Adipocyte (in vitro differentiated cells): ENCODE data around the gene ELL3.
A peak's percentile ranks its signal among the peaks of the same experiment; 100 is the strongest.

Source experiments
- DNase-seq: peaks from one replicate; pipeline ENCODE4 v3.0.0-alpha.2; 2015; ENCODE audit warnings: low read depth
- H3K27me3 ChIP-seq: replicated peaks from 2 replicates; pipeline ENCODE4 v1.7.0; 2013; ENCODE audit warnings: mild to moderate bottlenecking, low read length, moderate library complexity; ENCODE audit not compliant: control insufficient read depth, insufficient read depth
- H3K36me3 ChIP-seq: 2 replicates; pipeline ENCODE4 v1.7.0; 2013; ENCODE audit warnings: low read length, mild to moderate bottlenecking, moderate library complexity; ENCODE audit not compliant: control insufficient read depth, insufficient read depth, severe bottlenecking
- H3K4me1 ChIP-seq: 2 replicates; pipeline ENCODE4 v1.7.0; 2013; ENCODE audit warnings: mild to moderate bottlenecking, low read length, moderate library complexity; ENCODE audit not compliant: control insufficient read depth, insufficient read depth
- H3K4me3 ChIP-seq: 2 replicates; pipeline ENCODE4 v1.7.0; 2013; ENCODE audit warnings: mild to moderate bottlenecking, low read length, moderate library complexity
- H3K9ac ChIP-seq: 2 replicates; pipeline ENCODE4 v1.7.0; 2013; ENCODE audit warnings: mild to moderate bottlenecking, low read length, moderate library complexity
- H3K9me3 ChIP-seq: 2 replicates; pipeline ENCODE4 v1.7.0; 2013; ENCODE audit warnings: mild to moderate bottlenecking, low read length, moderate library complexity; ENCODE audit not compliant: control insufficient read depth

Gene ELL3

DNA sequence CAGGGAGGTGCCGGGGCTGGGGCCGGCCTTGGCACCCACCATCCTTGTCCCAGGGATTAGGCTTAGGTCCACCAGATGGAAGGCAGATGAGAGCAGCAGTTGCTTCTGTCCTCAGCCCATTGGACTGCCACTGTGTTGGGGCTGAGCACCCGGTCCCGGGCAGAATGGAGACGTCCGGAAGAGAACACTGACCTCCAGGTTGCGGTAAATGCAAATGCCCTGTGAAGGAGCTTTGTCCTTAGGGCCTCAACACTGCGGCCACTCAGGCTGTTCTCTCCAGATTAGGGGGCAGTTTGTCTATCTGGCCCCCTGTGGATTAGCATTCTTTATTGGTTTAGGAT is 23.1 kb upstream of the ELL3 start, which contains the start of gene SERINC4:
Gene SERINC4, minus strand, starts transcription at position 276 of the 341 bp plus-strand sequence. Its CDS starts 234 bp downstream, at position 42.
- peaks cover 54% of the 10 kb centered on the region for H3K36me3 ChIP-seq
- peaks cover 44% of the 10 kb centered on the region for H3K4me1 ChIP-seq

DNA sequence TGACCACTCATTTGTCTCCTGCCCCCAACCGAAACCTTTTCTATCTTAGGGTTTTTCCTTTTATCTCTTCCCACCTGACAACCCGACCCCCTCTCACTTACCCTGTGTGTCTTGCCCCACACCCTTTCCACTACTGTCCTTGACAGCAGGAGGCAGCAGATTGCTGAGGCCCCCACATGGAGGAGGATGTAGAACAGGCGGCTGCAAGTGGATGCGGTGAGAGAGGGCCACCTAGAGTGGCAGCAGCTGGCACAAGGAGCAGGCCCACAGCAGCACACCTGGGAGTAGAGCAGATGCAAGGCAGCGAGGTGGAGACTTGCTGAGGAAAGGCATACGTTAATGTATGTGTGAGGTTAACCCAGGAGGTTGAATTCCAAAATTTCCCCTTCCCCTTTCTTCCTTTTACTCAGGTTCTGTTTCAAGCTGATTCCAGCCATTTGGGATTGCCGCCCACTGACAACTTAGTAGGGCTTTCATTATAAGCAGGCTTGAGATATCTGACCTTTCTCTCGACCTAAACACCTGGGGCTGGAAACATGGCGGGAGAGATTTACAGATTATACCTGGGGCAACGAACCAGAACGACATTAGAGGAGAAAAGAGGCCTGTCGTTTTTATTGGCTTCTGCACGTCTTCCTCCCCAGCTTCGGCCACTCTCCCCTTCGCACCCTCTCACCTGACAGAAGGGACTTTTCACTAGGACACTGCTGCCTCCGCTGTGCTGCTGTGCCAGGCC is 22.6 kb upstream of the ELL3 start:
- DNase-seq, result no peak
- no peaks in the 10 kb centered on the region for H3K27me3 ChIP-seq
- H3K36me3 ChIP-seq, result peaks cover 54% of the 10 kb centered on the region
- no peak overlapping the region for H3K4me3 ChIP-seq
- peak overlapping the region; percentile 97 for H3K9ac ChIP-seq
- peaks cover 49% of the 10 kb centered on the region for H3K4me1 ChIP-seq
- H3K9me3 ChIP-seq, result no peaks in the 10 kb centered on the region

More for the DNA sequence above, 23.1 kb upstream of the ELL3 start, which contains the start of gene SERINC4:
- peak within 1 kb of the TSS; percentile 97 for H3K9ac ChIP-seq
- peak within 1 kb of the TSS; percentile 96 for H3K4me3 ChIP-seq
- no peaks in the 10 kb centered on the region for H3K9me3 ChIP-seq
- no peak for DNase-seq
- H3K27me3 ChIP-seq, result no peaks in the 10 kb centered on the region

DNA sequence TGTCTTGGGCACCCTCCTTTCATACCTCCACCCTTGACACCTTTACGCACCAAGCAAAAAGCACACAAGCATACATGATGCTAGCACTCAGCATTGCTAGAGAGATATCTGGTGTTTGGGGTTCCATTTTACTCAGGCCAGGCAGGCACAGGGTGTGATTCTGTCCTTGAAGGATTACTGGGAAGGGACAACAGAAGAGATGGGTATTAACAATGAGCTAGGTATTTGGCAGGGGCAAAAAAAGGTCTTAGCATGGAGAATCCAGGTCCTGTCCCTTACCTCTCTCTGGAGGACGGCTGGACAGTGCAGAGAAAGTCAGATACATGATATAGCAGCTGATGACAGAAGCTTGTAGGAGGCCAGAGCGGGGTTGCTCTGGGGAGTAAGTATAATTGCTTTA is 19.8 kb upstream of the ELL3 start:
- Histone ChIP-seq H3K9ac (no peak overlapping the region), H3K36me3 (peaks cover 59% of the 10 kb centered on the region), H3K9me3 (no peaks in the 10 kb centered on the region), H3K4me3 (no peak overlapping the region), H3K4me1 (peaks cover 59% of the 10 kb centered on the region), H3K27me3 (no peaks in the 10 kb centered on the region)
- DNase-seq, result no peak

DNA sequence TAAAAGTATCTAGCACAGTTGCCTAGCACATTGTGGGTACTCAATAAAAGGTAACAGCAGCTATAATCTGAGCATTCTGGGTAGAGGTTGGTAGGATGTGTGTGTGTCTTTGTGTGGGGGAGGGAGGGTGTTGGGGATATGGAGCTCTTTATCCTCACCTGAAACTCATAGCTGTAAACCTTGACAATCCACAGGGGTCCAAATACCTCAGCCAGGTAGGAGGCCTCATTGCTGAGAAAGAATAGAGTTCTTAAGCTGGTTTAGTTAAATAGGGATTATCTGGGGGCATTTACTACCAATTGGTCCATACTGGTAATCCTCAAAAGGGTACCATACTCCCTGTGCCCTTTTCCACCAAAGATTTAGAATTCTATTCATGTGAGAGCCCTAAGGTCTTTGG is 19.2 kb upstream of the ELL3 start:
- Histone ChIP-seq H3K9me3 (no peaks in the 10 kb centered on the region), H3K27me3 (no peaks in the 10 kb centered on the region), H3K9ac (no peak overlapping the region), H3K4me1 (peaks cover 57% of the 10 kb centered on the region), H3K4me3 (no peak overlapping the region), H3K36me3 (peaks cover 57% of the 10 kb centered on the region)
- no peak for DNase-seq

DNA sequence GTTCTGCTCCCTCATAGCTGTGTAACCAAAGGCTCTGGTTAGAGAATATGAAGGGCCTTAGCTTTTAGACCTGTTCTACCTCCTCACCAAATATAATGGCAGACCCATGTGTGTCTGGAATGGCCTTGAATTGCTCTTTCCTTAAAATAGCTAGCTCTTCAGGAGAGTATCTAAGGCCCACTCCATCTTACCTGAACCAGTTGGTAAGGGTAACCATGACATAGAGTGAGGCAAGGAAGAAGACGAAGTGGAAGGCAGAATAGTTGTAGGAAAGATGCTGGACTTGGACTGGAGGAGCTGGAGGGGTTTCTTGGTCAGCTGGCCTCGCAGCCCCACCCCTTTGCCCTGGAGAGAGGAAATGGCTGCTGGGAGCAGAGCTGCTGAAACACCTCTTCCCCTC is 18.4 kb upstream of the ELL3 start:
- Histone ChIP-seq H3K9me3 (no peaks in the 10 kb centered on the region), H3K27me3 (no peaks in the 10 kb centered on the region), H3K4me1 (peaks cover 56% of the 10 kb centered on the region), H3K36me3 (peaks cover 57% of the 10 kb centered on the region), H3K4me3 (no peak overlapping the region), H3K9ac (no peak overlapping the region)
- no peak for DNase-seq

DNA sequence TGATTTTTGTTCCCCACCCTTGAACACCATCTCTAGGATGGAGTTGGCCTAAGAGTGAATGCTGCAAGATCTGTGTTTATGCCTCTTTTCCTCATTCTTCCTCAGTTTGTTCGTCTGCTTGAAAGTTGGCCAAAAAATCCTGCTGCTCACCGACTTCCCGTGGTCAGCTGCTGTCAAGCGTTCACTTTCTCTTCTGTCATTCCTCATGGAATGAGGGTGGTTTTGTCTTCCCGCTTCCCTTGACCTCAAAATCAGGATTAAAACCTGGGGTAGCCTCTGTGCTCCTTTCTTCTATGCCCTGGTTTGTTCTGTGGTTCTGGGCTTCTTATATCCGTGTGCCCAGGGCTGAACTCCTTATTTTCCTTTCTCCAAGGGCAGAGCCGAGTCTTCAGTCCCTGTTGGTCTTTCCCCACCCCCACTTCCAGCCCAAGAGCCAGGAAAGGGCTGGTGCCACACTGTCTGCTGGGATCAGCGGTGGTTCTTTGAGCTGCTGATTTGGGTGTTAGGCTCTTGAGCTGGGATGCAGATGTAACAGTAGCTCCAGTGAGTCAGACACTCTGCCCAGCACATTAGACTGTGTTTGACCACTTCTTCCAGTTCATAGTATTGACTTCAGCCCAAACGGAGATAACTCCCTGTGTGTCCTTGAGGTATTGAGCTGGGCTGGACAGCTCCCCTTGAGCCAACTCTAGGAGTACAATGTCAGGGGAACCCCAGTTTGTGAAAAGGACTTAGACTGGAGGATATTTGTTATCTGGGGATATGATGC is 17.7 kb upstream of the ELL3 start:
- Histone ChIP-seq H3K36me3 (peaks cover 52% of the 10 kb centered on the region), H3K4me3 (peak overlapping the region; percentile 98), H3K27me3 (no peaks in the 10 kb centered on the region), H3K4me1 (peaks cover 52% of the 10 kb centered on the region), H3K9ac (peak overlapping the region; percentile 100), H3K9me3 (no peaks in the 10 kb centered on the region)
- no peak for DNase-seq

DNA sequence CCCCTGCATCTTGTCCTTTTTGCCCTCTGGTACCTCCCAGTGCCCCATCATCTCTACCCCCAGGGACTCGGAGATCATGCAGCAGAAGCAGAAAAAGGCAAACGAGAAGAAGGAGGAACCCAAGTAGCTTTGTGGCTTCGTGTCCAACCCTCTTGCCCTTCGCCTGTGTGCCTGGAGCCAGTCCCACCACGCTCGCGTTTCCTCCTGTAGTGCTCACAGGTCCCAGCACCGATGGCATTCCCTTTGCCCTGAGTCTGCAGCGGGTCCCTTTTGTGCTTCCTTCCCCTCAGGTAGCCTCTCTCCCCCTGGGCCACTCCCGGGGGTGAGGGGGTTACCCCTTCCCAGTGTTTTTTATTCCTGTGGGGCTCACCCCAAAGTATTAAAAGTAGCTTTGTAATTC is 16.9 kb upstream of the ELL3 start:
- H3K36me3 ChIP-seq, result peaks cover 44% of the 10 kb centered on the region
- H3K9ac ChIP-seq, result peak overlapping the region; percentile 100
- H3K9me3 ChIP-seq, result no peaks in the 10 kb centered on the region
- H3K4me1 ChIP-seq, result peaks cover 52% of the 10 kb centered on the region
- DNase-seq, result no peak
- no peaks in the 10 kb centered on the region for H3K27me3 ChIP-seq
- peak overlapping the region; percentile 98 for H3K4me3 ChIP-seq

DNA sequence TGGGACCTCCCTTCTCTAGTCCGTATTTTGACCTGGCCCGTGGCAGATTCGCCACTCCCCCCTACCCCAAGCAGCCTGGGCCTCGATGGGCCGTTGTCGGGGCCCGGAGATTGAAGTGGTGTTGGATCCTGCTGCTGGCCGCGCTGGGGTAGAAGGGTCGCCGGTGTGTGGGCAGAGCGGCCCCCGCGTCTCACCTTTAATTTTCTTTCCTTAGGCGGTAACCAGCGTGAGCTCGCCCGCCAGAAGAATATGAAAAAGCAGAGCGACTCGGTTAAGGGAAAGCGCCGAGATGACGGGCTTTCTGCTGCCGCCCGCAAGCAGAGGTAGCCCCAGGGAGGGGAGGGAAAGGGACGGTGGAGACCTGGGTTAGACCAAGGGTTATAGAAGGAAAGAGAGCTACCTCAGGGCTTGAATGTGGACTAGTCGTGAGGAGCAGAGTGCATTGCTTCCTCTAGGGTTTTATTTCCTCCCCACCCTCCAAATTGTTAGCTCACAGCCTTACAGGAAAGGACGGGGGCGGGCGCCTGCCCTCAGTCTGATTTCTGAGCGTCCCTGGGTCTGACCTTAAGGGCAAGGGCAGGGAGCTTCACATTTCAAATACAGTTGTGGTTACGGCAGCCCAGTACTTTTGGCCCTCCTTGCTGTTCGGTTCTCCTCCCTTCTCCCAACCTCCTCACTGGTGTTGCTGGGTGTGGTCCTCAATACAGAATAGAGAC is 16.2 kb upstream of the ELL3 start:
- Histone ChIP-seq H3K36me3 (peaks cover 42% of the 10 kb centered on the region), H3K9ac (peak overlapping the region; percentile 100), H3K4me1 (peaks cover 51% of the 10 kb centered on the region), H3K9me3 (no peaks in the 10 kb centered on the region), H3K4me3 (peak overlapping the region; percentile 98), H3K27me3 (no peaks in the 10 kb centered on the region)
- DNase-seq, result peak; percentile 61

DNA sequence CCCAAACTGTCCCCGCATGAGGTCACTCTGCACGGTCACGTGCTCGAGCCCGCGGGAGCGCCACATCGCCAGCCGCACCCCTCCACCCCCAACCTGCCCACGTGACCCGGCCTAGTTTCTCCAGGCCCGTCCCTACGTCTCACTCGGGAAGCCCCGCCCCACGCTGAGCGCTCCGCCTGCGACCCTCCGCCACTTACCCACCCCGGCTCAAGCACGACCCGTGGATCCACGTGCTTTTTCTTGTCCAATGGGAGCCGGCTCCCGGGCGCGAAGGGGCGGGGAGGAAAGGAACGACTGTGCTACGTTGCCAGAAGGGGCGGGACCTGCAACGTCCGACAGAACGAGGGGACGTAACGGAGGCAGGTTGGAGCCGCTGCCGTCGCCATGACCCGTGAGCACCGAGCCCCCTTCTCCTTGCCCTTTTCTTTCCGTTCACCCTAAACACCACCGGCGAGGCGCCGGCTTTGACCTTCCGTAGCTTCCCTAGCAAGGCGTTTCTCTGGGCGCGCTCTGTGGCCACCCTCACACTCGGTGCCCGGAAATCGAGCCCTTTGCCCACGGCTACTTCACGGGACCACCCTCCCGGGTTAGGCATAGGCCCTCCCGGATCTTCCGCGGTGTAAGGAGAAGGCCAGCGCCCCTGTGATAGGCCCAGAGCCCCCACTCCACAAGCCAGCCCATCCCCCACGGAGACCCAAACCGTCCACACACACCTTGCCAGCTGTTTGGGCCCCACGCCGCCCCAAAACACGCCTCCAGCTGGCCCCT is 15.4 kb upstream of the ELL3 start, which contains the start of gene SERF2:
Gene SERF2, plus strand, starts transcription at position 328 of the 768 bp plus-strand sequence. Its CDS starts 57 bp downstream, at position 385.
- peaks cover 42% of the 10 kb centered on the region for H3K36me3 ChIP-seq
- peak; percentile 100 for DNase-seq
- no peaks in the 10 kb centered on the region for H3K9me3 ChIP-seq
- peak within 1 kb of the TSS; percentile 98 for H3K4me3 ChIP-seq
- H3K9ac ChIP-seq, result peak within 1 kb of the TSS; percentile 100
- no peaks in the 10 kb centered on the region for H3K27me3 ChIP-seq
- H3K4me1 ChIP-seq, result peaks cover 45% of the 10 kb centered on the region

DNA sequence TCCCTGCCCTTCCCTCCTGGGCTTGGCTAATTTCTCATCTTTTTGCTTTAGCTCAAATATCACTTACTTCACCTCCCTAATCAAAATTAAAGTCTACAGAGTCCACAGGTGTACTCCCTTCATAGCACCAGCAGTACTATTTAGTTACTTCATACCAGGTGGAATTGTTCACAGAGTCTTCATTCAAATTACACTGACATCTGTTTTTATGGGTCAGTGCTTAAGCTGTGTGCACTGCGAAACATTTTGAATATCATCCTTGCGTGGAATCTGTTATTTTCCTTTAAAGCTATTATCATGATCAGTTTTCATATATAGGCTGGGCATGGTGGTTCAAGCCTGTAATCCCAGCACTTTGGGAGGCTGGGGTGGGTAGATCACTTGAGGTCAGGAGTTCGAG is 12.6 kb upstream of the ELL3 start:
- H3K36me3 ChIP-seq, result peaks cover 14% of the 10 kb centered on the region
- H3K9me3 ChIP-seq, result no peaks in the 10 kb centered on the region
- H3K4me1 ChIP-seq, result peaks cover 17% of the 10 kb centered on the region
- H3K9ac ChIP-seq, result no peak overlapping the region
- DNase-seq, result no peak
- no peaks in the 10 kb centered on the region for H3K27me3 ChIP-seq
- H3K4me3 ChIP-seq, result no peak overlapping the region
